Measurements from ENCODE around the gene CAST.

DNA sequence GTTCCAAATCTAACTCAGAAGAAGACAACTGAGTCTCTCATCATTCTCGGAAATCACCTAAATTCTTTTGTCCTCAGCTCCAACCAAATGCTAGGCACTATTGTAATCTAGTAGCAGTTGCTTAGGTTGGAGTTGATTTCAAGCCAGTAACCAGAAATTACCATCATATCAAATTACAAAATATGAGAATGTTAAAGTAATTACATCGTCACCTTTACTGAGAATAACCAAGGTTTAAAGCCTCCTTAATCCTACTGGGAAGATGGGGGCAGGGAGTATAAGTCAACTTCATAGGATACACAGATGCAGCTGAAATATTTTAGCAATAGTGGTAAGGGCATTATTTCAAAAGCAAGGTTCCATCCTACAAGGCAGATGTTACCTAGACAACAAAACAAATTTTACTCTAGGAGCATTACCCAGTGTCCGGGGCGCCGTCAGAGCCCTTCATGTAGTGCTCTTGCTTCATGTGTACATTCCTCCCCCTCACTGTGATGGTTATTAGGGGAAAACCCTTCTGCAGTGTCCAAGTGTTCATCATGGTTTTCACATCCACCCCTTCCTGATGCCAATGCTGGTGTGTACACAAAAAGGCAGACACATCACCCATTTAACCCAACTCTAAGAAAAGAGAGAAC lies 126.1 kb downstream of the CAST start:
- TF ChIP-seq, protein P1, sequence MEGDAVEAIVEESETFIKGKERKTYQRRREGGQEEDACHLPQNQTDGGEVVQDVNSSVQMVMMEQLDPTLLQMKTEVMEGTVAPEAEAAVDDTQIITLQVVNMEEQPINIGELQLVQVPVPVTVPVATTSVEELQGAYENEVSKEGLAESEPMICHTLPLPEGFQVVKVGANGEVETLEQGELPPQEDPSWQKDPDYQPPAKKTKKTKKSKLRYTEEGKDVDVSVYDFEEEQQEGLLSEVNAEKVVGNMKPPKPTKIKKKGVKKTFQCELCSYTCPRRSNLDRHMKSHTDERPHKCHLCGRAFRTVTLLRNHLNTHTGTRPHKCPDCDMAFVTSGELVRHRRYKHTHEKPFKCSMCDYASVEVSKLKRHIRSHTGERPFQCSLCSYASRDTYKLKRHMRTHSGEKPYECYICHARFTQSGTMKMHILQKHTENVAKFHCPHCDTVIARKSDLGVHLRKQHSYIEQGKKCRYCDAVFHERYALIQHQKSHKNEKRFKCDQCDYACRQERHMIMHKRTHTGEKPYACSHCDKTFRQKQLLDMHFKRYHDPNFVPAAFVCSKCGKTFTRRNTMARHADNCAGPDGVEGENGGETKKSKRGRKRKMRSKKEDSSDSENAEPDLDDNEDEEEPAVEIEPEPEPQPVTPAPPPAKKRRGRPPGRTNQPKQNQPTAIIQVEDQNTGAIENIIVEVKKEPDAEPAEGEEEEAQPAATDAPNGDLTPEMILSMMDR (IDR thresholded peaks at IDR 0.05), result no peak
- TF ChIP-seq EZH2 (IDR thresholded peaks at IDR 0.05; ENCODE audit: borderline replicate concordance, insufficient read depth, low read depth, low read length, poor library complexity, severe bottlenecking), result no peak
